HG02970 (cell line): ENCODE measurements around the gene METTL8.
A peak's percentile ranks its signal among the peaks of the same experiment; 100 is the strongest.

Experiments
- ATAC-seq: cut with Tn5 transposase; IDR thresholded peaks from one replicate; pipeline ENCODE4 v1.9.1; 2021; ENCODE audit warnings: mild to moderate bottlenecking, moderate library complexity, moderate number of reproducible peaks; ENCODE audit not compliant: unreplicated experiment, low FRiP score

The METTL8 gene

GRCh38 chr2:171433763-171434012 is at the start of gene METTL8:
TSS of gene METTL8 (minus strand) at chr2:171433990. CDS start at chr2:171392185, 41,805 bp downstream.
- no peak for ATAC-seq

- ATAC-seq = no peak
These were observed 49.1 kb upstream of the METTL8 start for GRCh38 chr2:171482877-171483276.

- ATAC-seq = no peak
These were observed 48.5 kb upstream of the METTL8 start for GRCh38 chr2:171482308-171482707.

GRCh38 chr2:171480908-171481307 is 47.1 kb upstream of the METTL8 start:
- no peak for ATAC-seq

GRCh38 chr2:171479154-171479814 is 45.5 kb upstream of the METTL8 start:
- no peak for ATAC-seq

- ATAC-seq = no peak
These were observed 44.6 kb upstream of the METTL8 start for GRCh38 chr2:171478345-171478744.

- no peak for ATAC-seq
These were observed 42.2 kb upstream of the METTL8 start for GRCh38 chr2:171475979-171476378.

GRCh38 chr2:171470129-171470528 is 36.3 kb upstream of the METTL8 start:
- no peak for ATAC-seq

- no peak for ATAC-seq
These were observed 35.4 kb upstream of the METTL8 start for GRCh38 chr2:171469176-171469575.

GRCh38 chr2:171460537-171460936 is 26.7 kb upstream of the METTL8 start:
- no peak for ATAC-seq

- no peak for ATAC-seq
These were observed 25.7 kb upstream of the METTL8 start for GRCh38 chr2:171459498-171459897.

GRCh38 chr2:171452773-171453172 is 19.0 kb upstream of the METTL8 start:
- no peak for ATAC-seq

- ATAC-seq = no peak
These were observed 17.3 kb upstream of the METTL8 start for GRCh38 chr2:171451074-171451473.

GRCh38 chr2:171447675-171448074 is 13.9 kb upstream of the METTL8 start:
- ATAC-seq = no peak

- ATAC-seq = no peak
These were observed 7.7 kb upstream of the METTL8 start for GRCh38 chr2:171441470-171441869.

GRCh38 chr2:171436307-171436706 is 2.5 kb upstream of the METTL8 start:
- ATAC-seq = no peak

GRCh38 chr2:171434013-171434989 is 511 bp upstream of the METTL8 start, which contains the start of gene DCAF17:
TSS of gene DCAF17 (plus strand) at chr2:171434226. CDS start at chr2:171434578, 352 bp downstream.
- peak; percentile 91 for ATAC-seq

GRCh38 chr2:171432969-171433762 is 624 bp downstream of the METTL8 start:
- no peak for ATAC-seq

- ATAC-seq = no peak
These were observed 1.4 kb downstream of the METTL8 start for GRCh38 chr2:171432206-171432968.

GRCh38 chr2:171431677-171432167 is 2.1 kb downstream of the METTL8 start:
- no peak for ATAC-seq
